HUES48 (cell line): Measurements from ENCODE around the gene SLIT3.
A peak's percentile ranks its signal among the peaks of the same experiment; 100 is the strongest.

Experiments used
- H3K27ac ChIP-seq: one replicate; pipeline ENCODE4 v1.7.0; 2013; ENCODE audit warnings: low read depth, low read length, inconsistent platforms
- H3K27me3 ChIP-seq: 2 replicates; pipeline ENCODE4 v1.6.1; 2013; ENCODE audit warnings: mild to moderate bottlenecking, low read length; ENCODE audit not compliant: control insufficient read depth, insufficient read depth
- H3K36me3 ChIP-seq: 2 replicates; pipeline ENCODE4 v1.6.1; 2013; ENCODE audit warnings: low read length; ENCODE audit not compliant: control insufficient read depth, insufficient read depth
- H3K4me1 ChIP-seq: 2 replicates; pipeline ENCODE4 v1.6.1; 2013; ENCODE audit warnings: mild to moderate bottlenecking, low read length; ENCODE audit not compliant: control insufficient read depth, insufficient read depth
- H3K4me3 ChIP-seq: 2 replicates; pipeline ENCODE4 v1.5.1; 2013; ENCODE audit warnings: mild to moderate bottlenecking, low read depth, low read length
- H3K9ac ChIP-seq: 2 replicates; pipeline ENCODE4 v1.6.1; 2013; ENCODE audit warnings: mild to moderate bottlenecking, low read depth, low read length, moderate library complexity
- H3K9me3 ChIP-seq: 2 replicates; pipeline ENCODE4 v1.6.1; 2013; ENCODE audit warnings: low read length; ENCODE audit not compliant: control insufficient read depth, insufficient read depth

SLIT3 gene

DNA sequence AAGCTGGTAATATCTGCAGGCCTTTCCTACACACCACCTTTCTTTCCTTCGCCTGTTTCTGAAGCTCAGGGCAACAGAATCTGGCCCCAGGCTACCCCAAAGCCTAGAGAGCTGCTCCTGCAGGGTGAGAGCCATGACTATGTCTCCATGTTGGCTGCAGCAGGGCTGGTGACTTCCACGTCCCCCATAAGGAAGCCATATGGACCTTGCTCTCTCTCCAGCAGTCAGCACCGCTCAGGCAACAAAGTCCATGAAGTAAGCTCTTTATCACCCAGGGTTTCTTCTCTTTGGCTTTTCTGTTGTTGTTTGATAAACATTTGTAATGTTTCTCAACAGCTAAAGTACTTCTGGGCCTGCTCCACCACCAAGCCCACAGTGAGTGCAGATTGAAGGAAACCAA, 125.2 kb downstream of the SLIT3 start:
- H3K4me3 ChIP-seq, result no peak overlapping the region
- H3K9me3 ChIP-seq, result no peaks in the 10 kb centered on the region
- no peak overlapping the region for H3K9ac ChIP-seq
- no peaks in the 10 kb centered on the region for H3K27me3 ChIP-seq
- H3K27ac ChIP-seq, result no peak overlapping the region
- no peaks in the 10 kb centered on the region for H3K36me3 ChIP-seq
- peaks cover 16% of the 10 kb centered on the region for H3K4me1 ChIP-seq

DNA sequence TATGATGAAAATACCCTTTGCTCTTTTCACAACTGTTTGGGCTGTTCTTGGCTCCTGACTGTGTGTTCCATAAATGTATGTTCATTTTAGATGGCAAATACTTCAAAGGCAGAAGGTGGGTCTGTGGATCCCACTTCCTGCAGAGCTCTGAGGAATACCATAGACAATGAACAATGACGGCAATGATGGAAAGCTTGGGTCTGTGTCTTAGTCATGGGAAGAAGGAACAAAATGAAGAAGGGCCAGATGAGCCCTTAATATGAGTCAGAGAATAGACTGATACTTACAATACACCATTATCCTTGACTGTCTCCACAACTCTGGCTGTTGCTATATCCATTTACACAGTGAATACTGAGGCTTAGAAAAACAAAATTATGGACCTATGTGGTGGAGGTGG, 126.0 kb downstream of the SLIT3 start:
- Histone ChIP-seq H3K27ac (no peak overlapping the region), H3K4me3 (no peak overlapping the region), H3K4me1 (peaks cover 16% of the 10 kb centered on the region), H3K27me3 (no peaks in the 10 kb centered on the region), H3K36me3 (no peaks in the 10 kb centered on the region), H3K9me3 (no peaks in the 10 kb centered on the region), H3K9ac (no peak overlapping the region)

DNA sequence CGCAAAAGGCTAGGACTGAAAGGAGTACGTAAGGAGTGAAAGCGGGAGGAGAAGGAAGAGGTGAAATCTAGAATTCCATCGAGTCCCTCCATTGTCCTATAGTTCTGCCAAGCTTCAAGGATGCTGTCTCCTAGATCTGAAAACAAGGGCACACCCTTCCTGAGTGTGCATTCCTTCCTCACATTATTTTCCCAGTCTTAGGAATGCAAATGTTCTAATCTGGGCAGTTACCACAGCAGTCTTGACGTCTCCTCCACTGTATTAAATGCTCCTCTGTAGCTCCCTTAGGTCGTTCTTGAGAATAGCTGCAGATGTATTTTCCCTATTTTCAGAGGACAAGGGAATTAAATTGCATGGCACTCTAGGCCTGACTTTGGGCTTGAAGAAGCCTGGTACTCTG, 127.6 kb downstream of the SLIT3 start:
- Histone ChIP-seq H3K27me3 (no peaks in the 10 kb centered on the region), H3K9ac (no peak overlapping the region), H3K36me3 (no peaks in the 10 kb centered on the region), H3K4me1 (peaks cover 16% of the 10 kb centered on the region), H3K4me3 (no peak overlapping the region), H3K9me3 (no peaks in the 10 kb centered on the region), H3K27ac (no peak overlapping the region)

DNA sequence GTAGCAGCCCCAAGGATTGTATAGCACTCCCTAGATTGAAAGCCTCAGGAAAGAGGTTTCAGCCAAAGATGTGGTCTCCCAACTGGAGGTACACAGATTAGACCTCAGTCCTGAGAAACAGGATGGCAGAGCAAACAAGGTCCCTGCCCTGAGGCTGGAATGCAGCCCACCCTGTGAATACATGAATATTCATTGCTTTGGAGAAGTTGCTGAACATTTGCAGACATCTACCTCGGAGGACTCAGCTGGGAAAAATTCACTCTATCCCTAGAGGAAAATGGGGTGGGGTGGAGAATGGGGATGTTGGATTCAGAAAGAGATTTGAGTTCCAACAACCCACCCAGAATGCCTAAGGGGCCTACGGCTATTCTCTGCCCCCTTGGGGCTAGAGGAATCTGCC, 129.4 kb downstream of the SLIT3 start:
- Histone ChIP-seq H3K4me3 (0 out of 2 replicates have a peak overlapping the region, but pooled peaks have one; percentile 16), H3K9me3 (no peaks in the 10 kb centered on the region), H3K36me3 (no peaks in the 10 kb centered on the region), H3K27ac (no peak overlapping the region), H3K9ac (no peak overlapping the region), H3K4me1 (peaks cover 11% of the 10 kb centered on the region; the same call in 1 of the 2 replicates), H3K27me3 (no peaks in the 10 kb centered on the region)

DNA sequence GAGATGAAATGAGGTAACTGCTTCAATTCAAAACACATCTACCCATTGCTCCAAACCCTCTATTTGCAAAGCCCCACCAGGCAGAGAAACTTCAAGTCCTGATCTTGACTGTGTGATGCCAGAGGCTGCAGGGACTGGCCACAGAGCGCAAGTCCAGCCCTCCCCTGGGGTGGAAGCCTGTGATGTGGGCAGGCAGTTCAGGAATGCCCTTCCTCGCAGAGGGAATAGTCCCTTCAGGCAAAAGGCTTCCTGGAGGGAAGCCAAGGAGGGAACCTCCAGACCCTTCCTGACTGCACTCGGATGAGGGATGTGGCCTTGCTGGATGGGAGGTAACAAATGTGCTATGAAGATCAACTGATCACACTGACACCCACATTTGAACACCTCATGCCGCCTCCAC, 131.2 kb downstream of the SLIT3 start:
- Histone ChIP-seq H3K9me3 (no peaks in the 10 kb centered on the region), H3K27me3 (no peaks in the 10 kb centered on the region), H3K4me3 (no peak overlapping the region), H3K36me3 (no peaks in the 10 kb centered on the region), H3K4me1 (peaks cover 11% of the 10 kb centered on the region; the same call in 1 of the 2 replicates), H3K27ac (no peak overlapping the region), H3K9ac (no peak overlapping the region)

DNA sequence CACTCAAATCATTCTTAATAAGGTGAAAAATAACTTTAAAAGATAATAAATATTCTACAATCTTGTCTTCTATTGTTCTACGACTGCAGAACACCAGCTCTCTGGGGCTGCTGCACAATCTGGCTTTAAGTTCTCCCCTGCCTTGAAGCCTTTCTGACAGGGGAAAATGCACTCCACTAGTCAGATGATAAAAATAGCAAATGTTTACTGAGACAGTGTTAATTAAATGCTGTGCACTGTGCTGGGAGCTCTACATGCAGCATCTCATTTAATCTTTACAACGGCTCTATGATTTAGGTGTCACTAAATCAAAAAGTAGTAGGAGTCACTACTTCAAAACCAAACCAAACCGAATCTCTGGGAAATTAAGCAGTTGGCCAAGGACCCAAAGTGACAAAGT, 132.7 kb downstream of the SLIT3 start:
- no peak overlapping the region for H3K27ac ChIP-seq
- H3K27me3 ChIP-seq, result no peaks in the 10 kb centered on the region

DNA sequence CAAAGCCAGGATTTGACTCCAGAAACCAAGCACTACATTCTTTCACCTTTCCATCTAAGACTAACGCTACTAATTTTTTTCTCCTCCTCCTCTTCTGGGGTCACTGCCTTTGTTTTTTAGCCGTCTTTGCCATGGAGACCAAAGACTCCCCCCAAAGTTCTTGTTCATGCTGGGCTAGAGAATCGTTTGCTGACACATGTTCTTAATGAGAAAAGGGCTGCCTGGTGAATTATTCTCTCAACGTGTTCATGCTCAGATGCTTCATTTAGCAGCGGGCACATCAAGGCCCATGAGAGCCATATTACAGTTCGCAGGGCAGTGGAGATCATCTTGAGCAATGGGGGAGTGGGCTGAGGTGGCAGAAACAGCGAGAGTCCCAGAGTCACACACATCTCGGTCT, 134.9 kb downstream of the SLIT3 start:
- no peak overlapping the region for H3K9ac ChIP-seq
- H3K27ac ChIP-seq, result no peak overlapping the region
- H3K9me3 ChIP-seq, result no peaks in the 10 kb centered on the region
- H3K4me1 ChIP-seq, result peaks cover 8% of the 10 kb centered on the region
- no peaks in the 10 kb centered on the region for H3K36me3 ChIP-seq
- no peaks in the 10 kb centered on the region for H3K27me3 ChIP-seq
- H3K4me3 ChIP-seq, result no peak overlapping the region

More for the DNA sequence above, 132.7 kb downstream of the SLIT3 start:
- no peak overlapping the region for H3K9ac ChIP-seq
- no peaks in the 10 kb centered on the region for H3K36me3 ChIP-seq
- H3K4me1 ChIP-seq, result peaks cover 16% of the 10 kb centered on the region
- no peak overlapping the region for H3K4me3 ChIP-seq
- H3K9me3 ChIP-seq, result no peaks in the 10 kb centered on the region

DNA sequence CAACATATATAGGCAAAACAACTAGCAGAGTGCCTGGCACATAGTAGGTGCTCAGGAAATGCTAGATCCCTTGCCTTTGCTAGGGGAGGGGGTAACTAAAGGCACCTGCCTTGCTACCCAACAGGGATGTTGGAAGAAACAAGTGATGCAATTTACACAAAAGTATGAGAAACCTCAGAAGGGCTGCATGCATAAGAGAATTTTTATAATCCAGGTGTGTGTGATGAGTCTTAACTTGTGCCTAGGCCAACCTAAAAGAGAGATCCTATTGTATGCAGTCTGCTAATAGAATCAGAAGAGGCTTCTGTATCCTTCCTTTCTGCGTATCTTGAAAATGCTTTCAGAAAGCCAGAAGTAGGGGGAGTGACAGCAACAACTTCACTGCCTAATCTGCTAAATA, 135.9 kb downstream of the SLIT3 start:
- peak overlapping the region; percentile 86 for H3K27ac ChIP-seq
- H3K9ac ChIP-seq, result no peak overlapping the region
- no peaks in the 10 kb centered on the region for H3K36me3 ChIP-seq
- no peaks in the 10 kb centered on the region for H3K27me3 ChIP-seq
- H3K4me3 ChIP-seq, result no peak overlapping the region
- no peaks in the 10 kb centered on the region for H3K9me3 ChIP-seq
- H3K4me1 ChIP-seq, result peaks cover 5% of the 10 kb centered on the region; the same call in 1 of the 2 replicates

DNA sequence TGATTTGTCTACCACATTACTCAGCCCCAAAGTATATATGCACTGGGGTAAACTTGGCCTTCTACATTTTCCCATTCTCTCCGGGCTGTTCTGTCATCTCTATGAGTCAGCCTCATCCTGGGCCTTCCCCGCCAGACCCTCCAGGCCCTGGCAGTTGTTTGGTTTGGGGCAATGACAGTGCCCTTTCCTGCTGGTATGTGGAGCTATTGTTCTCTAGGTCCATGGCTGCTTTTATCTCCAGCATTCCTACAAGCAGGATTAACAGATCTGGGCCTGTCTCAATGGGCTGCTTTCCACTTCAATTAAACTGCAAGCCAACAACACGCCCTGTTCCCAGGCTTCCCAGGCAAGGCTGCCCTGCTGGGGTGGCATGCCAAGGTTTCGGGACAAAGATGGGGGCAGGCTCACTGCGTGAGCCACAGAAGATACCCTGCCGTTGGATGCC, 136.4 kb downstream of the SLIT3 start:
- Histone ChIP-seq H3K9ac (no peak overlapping the region), H3K27me3 (no peaks in the 10 kb centered on the region), H3K9me3 (no peaks in the 10 kb centered on the region), H3K4me1 (peaks cover 5% of the 10 kb centered on the region; the same call in 1 of the 2 replicates), H3K27ac (peak overlapping the region; percentile 86), H3K36me3 (no peaks in the 10 kb centered on the region), H3K4me3 (no peak overlapping the region)

DNA sequence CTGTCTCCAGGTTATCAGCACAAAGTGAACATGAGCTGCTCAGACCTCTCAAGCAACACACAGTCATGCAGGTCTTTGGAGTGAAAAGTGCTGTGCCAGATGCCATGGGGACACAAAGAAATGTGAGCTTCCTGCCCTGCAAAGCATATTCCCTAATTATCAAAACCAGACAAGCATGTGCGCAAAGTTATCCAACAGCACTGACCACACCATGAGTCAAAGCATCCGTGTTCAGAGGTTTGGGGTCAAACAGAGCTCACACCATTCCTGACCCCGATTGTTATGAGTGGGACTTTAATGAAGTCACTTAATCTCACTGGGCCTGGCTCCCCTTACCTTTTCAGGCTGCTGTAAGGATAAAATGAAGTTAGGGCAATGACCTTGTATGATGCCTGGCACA, 138.5 kb downstream of the SLIT3 start:
- Histone ChIP-seq H3K4me1 (peaks cover 5% of the 10 kb centered on the region; the same call in 1 of the 2 replicates), H3K9ac (no peak overlapping the region), H3K9me3 (no peaks in the 10 kb centered on the region; the same call in 1 of the 2 replicates), H3K27me3 (no peaks in the 10 kb centered on the region), H3K27ac (no peak overlapping the region), H3K4me3 (no peak overlapping the region), H3K36me3 (no peaks in the 10 kb centered on the region)

DNA sequence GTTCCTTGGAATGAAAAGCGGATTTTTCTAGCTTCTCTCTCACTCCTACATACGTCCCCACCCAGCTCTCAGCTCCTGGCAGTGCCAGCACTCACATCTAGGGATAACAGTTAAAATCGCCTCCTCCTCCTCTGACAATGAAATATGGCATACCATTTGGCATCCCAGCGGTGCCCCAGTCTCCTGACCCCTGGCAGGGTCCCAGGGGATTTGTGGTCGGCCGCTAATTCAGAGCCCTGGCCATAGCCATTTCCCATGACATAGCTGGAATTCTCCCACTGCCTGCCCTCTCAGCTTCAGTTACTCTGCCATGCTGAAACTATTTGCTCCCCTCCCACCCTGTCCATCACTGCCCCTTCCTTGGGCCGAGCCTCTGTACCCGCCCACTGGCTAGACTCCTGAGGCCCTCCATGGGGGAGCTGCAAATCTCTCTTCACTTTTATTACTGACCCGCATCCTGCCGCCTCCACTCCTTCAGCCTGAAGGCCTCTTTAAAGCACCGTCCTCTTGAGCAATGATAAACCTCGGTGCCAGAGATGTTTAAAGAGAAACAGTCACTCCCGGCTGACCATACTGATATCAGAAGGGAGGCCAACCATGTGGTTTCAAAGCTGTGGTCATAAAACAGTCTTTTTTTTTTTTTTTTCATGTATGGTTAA, 139.8 kb downstream of the SLIT3 start:
- H3K36me3 ChIP-seq, result no peaks in the 10 kb centered on the region
- H3K9me3 ChIP-seq, result no peaks in the 10 kb centered on the region; the same call in 1 of the 2 replicates
- no peak overlapping the region for H3K9ac ChIP-seq
- H3K27ac ChIP-seq, result no peak overlapping the region
- no peaks in the 10 kb centered on the region for H3K27me3 ChIP-seq
- H3K4me3 ChIP-seq, result no peak overlapping the region
- peaks cover 5% of the 10 kb centered on the region; the same call in 1 of the 2 replicates for H3K4me1 ChIP-seq
